Lower leg skin (tissue), 4 donors: ENCODE results near the gene SKIC2. TPM values are rescaled to one million over a fixed set of nuclear protein-coding genes. Genes with fewer than 3 reads are reported as not detected.

Experiments used
- DNase-seq, 2 donors: peaks; one replicate each; pipeline ENCODE4 v3.0.0-alpha.2; 2019; ENCODE audit warnings: low spot score in 2 of 2
- H3K4me3 ChIP-seq: fragments of 200-600 bp; sonication (generic); 2 replicates; pipeline ENCODE4 v1.5.1; 2017; ENCODE audit warnings: mild to moderate bottlenecking, low read depth; ENCODE audit not compliant: poor library complexity, severe bottlenecking
- CTCF ChIP-seq, 3 donors: fragments of 450-650 bp; IDR thresholded peaks; one replicate each; pipeline ENCODE4 v1.5.1; 2016; ENCODE audit warnings: antibody characterized with exemption in 3 of 3, mild to moderate bottlenecking in 3 of 3, moderate library complexity in 2 of 3
- POLR2A ChIP-seq, 2 donors: fragments of 450-650 bp; IDR thresholded peaks; one replicate each; pipeline ENCODE4 v1.6.1; 2016 to 2017; ENCODE audit warnings: antibody characterized with exemption in 2 of 2, mild to moderate bottlenecking in 1 of 2, moderate library complexity in 1 of 2
- WGBS, 2 donors: methylation state at CpG; one replicate each; pipeline ENCODE4 v1.1.5; 2018; 5-methylcytosine and 5-hydroxymethylcytosine counted together
- intact Hi-C: fragments of 100-400 bp; cut with DNase I; formaldehyde crosslinking; loops from one replicate; pipeline ENCODE4 v1.15.0; 2023; ENCODE audit warnings: low total_unique reads
- total RNA-seq, 4 donors: library from RNA; depleted of rRNA; stranded (reverse); fragments of >200 nt; gene quantifications; one replicate each; pipeline ENCODE4 v1.1.0, GENCODE V29; 2016

The SKIC2 gene
- total RNA-seq, 4 donors from 2014 or later = 23.3 to 57.8 (median 32.3) TPM

GRCh38 chr6:31952140-31952805 is 6.7 kb upstream of the SKIC2 start:
- WGBS, 2 donors = 50 to 54% methylated on average over 5 of the region's 5 CpGs

GRCh38 chr6:31952890-31953289 is 6.1 kb upstream of the SKIC2 start:
- no peak for TF ChIP-seq CTCF (IDR thresholded peaks at IDR 0.05)
- TF ChIP-seq POLR2A (IDR thresholded peaks at IDR 0.05) = no peak
- no peak for DNase-seq
- no peak overlapping the region for H3K4me3 ChIP-seq
- WGBS, 2 donors = 66 to 68% methylated on average over 5 of the region's 5 CpGs
- intact Hi-C loops = no loop called here

More at GRCh38 chr6:31952140-31952805, 6.7 kb upstream of the SKIC2 start:
- no peak for TF ChIP-seq CTCF (IDR thresholded peaks at IDR 0.05)
- no peak for TF ChIP-seq POLR2A (IDR thresholded peaks at IDR 0.05)
- H3K4me3 ChIP-seq = no peak overlapping the region
- DNase-seq = no peak
- intact Hi-C loops = no loop called here

- intact Hi-C loops = no loop called here
- TF ChIP-seq CTCF (IDR thresholded peaks at IDR 0.05) = no peak
- no peak for TF ChIP-seq POLR2A (IDR thresholded peaks at IDR 0.05)
- 96% methylated on average over 28 of the region's 28 CpGs for WGBS, 2 donors
- H3K4me3 ChIP-seq = no peak overlapping the region
- no peak for DNase-seq
These were observed 4.5 kb upstream of the SKIC2 start for GRCh38 chr6:31954511-31954910.

GRCh38 chr6:31956796-31957195 is 2.2 kb upstream of the SKIC2 start:
- intact Hi-C loops = no loop called here
- 94 to 98% methylated on average over 3 of the region's 3 CpGs for WGBS, 2 donors
- TF ChIP-seq POLR2A (IDR thresholded peaks at IDR 0.05) = no peak
- TF ChIP-seq CTCF (IDR thresholded peaks at IDR 0.05) = no peak
- H3K4me3 ChIP-seq = no peak overlapping the region
- DNase-seq = no peak

GRCh38 chr6:31958412-31958740 is 599 bp upstream of the SKIC2 start:
- peak in 1 of 2 donors; percentile 88 for DNase-seq
- no peak for TF ChIP-seq CTCF (IDR thresholded peaks at IDR 0.05)
- TF ChIP-seq POLR2A (IDR thresholded peaks at IDR 0.05) = no peak
- peak overlapping the region; percentile 69 for H3K4me3 ChIP-seq
- WGBS, 2 donors = 10 to 11% methylated on average over 11 of the region's 11 CpGs
- intact Hi-C loops = no loop called here

GRCh38 chr6:31961616-31962015 is 2.6 kb downstream of the SKIC2 start:
- WGBS, 2 donors = 93 to 95% methylated on average over 12 of the region's 12 CpGs

More at GRCh38 chr6:31961616-31962015, 2.6 kb downstream of the SKIC2 start:
- DNase-seq = no peak
- H3K4me3 ChIP-seq = no peak overlapping the region
- no peak for TF ChIP-seq CTCF (IDR thresholded peaks at IDR 0.05)
- TF ChIP-seq POLR2A (IDR thresholded peaks at IDR 0.05) = no peak
- intact Hi-C loops = no loop called here
